Lung (tissue), 12 donors: Measurements from ENCODE around the gene GRIN2A. TPM values are rescaled to one million over a fixed set of nuclear protein-coding genes. Genes with fewer than 3 reads are reported as not detected.

Source experiments
- ATAC-seq: fragments of 200-7000 bp; cut with Tn5 transposase; one replicate; pipeline ENCODE4 v1.9.1; 2020; ENCODE audit warnings: moderate number of reproducible peaks; ENCODE audit not compliant: insufficient read depth, low FRiP score
- DNase-seq, 3 donors: peaks; one replicate each; pipeline ENCODE4 v3.0.0-alpha.2; 2013 to 2017
- H3K27ac ChIP-seq, 2 donors: one replicate each; pipeline ENCODE4 v1.5.1; 2013; ENCODE audit warnings: mild to moderate bottlenecking in 2 of 2, moderate library complexity in 2 of 2, control low read depth in 1 of 2, inconsistent platforms in 1 of 2, low read depth in 1 of 2, low read length in 1 of 2
- H3K27me3 ChIP-seq, 3 donors: one replicate each; pipeline ENCODE4 v1.5.1; 2013; ENCODE audit warnings: low read length in 2 of 3; ENCODE audit not compliant: control insufficient read depth in 3 of 3, insufficient read depth in 3 of 3
- H3K36me3 ChIP-seq, 4 donors: one replicate each; pipeline ENCODE4 v1.5.1; 2013; ENCODE audit warnings: low read length in 4 of 4, mild to moderate bottlenecking in 1 of 4, moderate library complexity in 1 of 4; ENCODE audit not compliant: control insufficient read depth in 4 of 4, insufficient read depth in 4 of 4
- H3K4me1 ChIP-seq, 5 donors: one replicate each; pipeline ENCODE4 v1.5.1; 2013; ENCODE audit warnings: low read length in 5 of 5, mild to moderate bottlenecking in 2 of 5, moderate library complexity in 1 of 5; ENCODE audit not compliant: control insufficient read depth in 5 of 5, insufficient read depth in 5 of 5
- H3K4me3 ChIP-seq: one replicate; pipeline ENCODE4 v1.5.1; 2013; ENCODE audit warnings: mild to moderate bottlenecking, control low read depth, moderate library complexity
- H3K9ac ChIP-seq, 2 donors: one replicate each; pipeline ENCODE4 v1.5.1; 2013; ENCODE audit warnings: low read length in 2 of 2, control low read depth in 1 of 2; ENCODE audit not compliant: insufficient read depth in 1 of 2
- H3K9me3 ChIP-seq, 4 donors: one replicate each; pipeline ENCODE4 v1.5.1; 2013; ENCODE audit warnings: low read length in 3 of 4, mild to moderate bottlenecking in 1 of 4, moderate library complexity in 1 of 4; ENCODE audit not compliant: control insufficient read depth in 4 of 4, insufficient read depth in 3 of 4
- CTCF ChIP-seq: IDR thresholded peaks from 2 replicates; pipeline ENCODE4 v1.5.1; 2012; ENCODE audit warnings: mild to moderate bottlenecking; ENCODE audit errors: control extremely low read depth, extremely low read depth
- WGBS, 2 donors: extraction: QIAGEN DNeasy Blood & Tissue Kit; methylation state at CpG; one replicate each; pipeline ENCODE4 v1.1.7; 2013; 5-methylcytosine and 5-hydroxymethylcytosine counted together
- polyA plus RNA-seq, 2 donors: library from polyadenylated mRNA; stranded (reverse); fragments of 200-250 nt; gene quantifications; one replicate each; pipeline ENCODE4 v1.2.1, GENCODE V29; 2013
- total RNA-seq, 2 donors: library from RNA; depleted of rRNA in 1 of 2; stranded (reverse); fragments of >200 nt in 1 of 2; gene quantifications; one replicate each; pipeline ENCODE4 v1.2.1, GENCODE V29; 2014 to 2021
- donor health status: control.
- donor health status: control.
- donor health status: Bipolar disorder and iron deficiency.
- donor health status: healthy.
- donor health status: DM: yes; HTN: yes; CAD: no.

GRIN2A gene
- total and polyA plus RNA-seq, 4 donors, result 0.02 to 0.37 (median 0.10) TPM

DNA sequence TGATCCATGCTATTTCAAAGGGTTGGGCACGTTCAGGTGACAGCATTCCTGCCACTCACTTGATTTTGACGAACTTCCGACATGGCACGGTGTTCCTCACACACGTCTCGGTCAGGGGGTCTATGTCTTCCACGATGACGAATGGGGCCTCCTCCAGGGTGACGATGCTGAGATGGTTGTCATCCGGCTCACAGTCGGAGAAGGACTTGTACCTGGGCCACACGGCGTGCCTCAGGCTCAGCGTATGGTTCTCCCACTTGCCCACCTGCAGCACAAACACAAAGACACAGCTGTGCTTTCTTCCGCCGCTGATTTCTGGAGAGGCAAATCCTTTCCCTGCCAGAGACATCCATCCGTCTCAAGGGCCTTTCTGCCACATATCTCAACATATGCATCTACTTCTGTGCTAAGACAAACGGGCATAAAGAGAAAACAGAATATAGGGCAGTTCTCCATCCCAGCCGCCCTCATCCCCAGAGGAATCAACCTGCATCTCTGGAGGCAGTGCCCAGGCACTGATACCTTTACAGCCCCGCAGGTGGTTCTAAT lies 332.5 kb downstream of the GRIN2A start:
- no peak for TF ChIP-seq CTCF
- H3K36me3 ChIP-seq, result no peaks in the 10 kb centered on the region
- no peaks in the 10 kb centered on the region for H3K9me3 ChIP-seq
- no peaks in the 10 kb centered on the region for H3K27me3 ChIP-seq
- no peak for DNase-seq
- no peak for ATAC-seq
- 87 to 90% methylated on average over 20 of the region's 20 CpGs for WGBS, 2 donors
- no peaks in the 10 kb centered on the region for H3K4me1 ChIP-seq
- no peak overlapping the region for H3K9ac ChIP-seq
- H3K27ac ChIP-seq, result no peak overlapping the region
- no peak overlapping the region for H3K4me3 ChIP-seq

- ATAC-seq (no peak), DNase-seq (no peak)
- H3K9me3 ChIP-seq, result no peaks in the 10 kb centered on the region
- H3K27me3 ChIP-seq, result no peaks in the 10 kb centered on the region
- H3K4me3 ChIP-seq, result no peak overlapping the region
- no peak overlapping the region for H3K9ac ChIP-seq
- no peak for TF ChIP-seq CTCF
- 94 to 96% methylated on average over 2 of the region's 2 CpGs for WGBS, 2 donors
- no peaks in the 10 kb centered on the region for H3K4me1 ChIP-seq
- H3K36me3 ChIP-seq, result no peaks in the 10 kb centered on the region
- no peak overlapping the region for H3K27ac ChIP-seq
These were observed 335.1 kb downstream of the GRIN2A start for GRCh38 chr16:9847146-9847545.

GRCh38 chr16:9846362-9847099 lies 335.7 kb downstream of the GRIN2A start:
- Histone ChIP-seq H3K4me1 (no peaks in the 10 kb centered on the region), H3K9ac (no peak overlapping the region), H3K27me3 (no peaks in the 10 kb centered on the region), H3K36me3 (no peaks in the 10 kb centered on the region), H3K27ac (no peak overlapping the region), H3K4me3 (no peak overlapping the region), H3K9me3 (no peaks in the 10 kb centered on the region)
- ATAC-seq, result no peak
- WGBS, 2 donors, result 61 to 72% methylated on average over 2 of the region's 2 CpGs
- no peak for DNase-seq
- no peak for TF ChIP-seq CTCF
